OCI-LY1 (cell line): ENCODE results near the gene FRMD4A.

ENCODE experiments used
- H2AFZ ChIP-seq: fragments of 200-600 bp; sonication (generic), shearing (Covaris generic); 2 replicates; pipeline ENCODE4 v1.6.0; 2014; ENCODE audit warnings: antibody characterized with exemption, mild to moderate bottlenecking, low read length
- H3F3A ChIP-seq: fragments of 200-600 bp; sonication (generic), shearing (Covaris generic); 2 replicates; pipeline ENCODE4 v1.6.0; 2014; ENCODE audit warnings: mild to moderate bottlenecking, antibody characterized with exemption, low read length, moderate library complexity; ENCODE audit not compliant: insufficient read depth
- H3K27ac ChIP-seq: fragments of 200-600 bp; sonication (generic); 2 replicates; pipeline ENCODE4 v1.5.1; 2014; ENCODE audit warnings: low read length, mixed run types, mild to moderate bottlenecking, low read depth; ENCODE audit not compliant: poor library complexity, severe bottlenecking
- H3K27me3 ChIP-seq: fragments of 200-600 bp; sonication (generic); 2 replicates; pipeline ENCODE4 v1.6.0; 2014; ENCODE audit warnings: antibody characterized with exemption, mild to moderate bottlenecking, low read length, moderate library complexity; ENCODE audit not compliant: insufficient read depth
- H3K36me3 ChIP-seq: fragments of 200-600 bp; sonication (generic); 2 replicates; pipeline ENCODE4 v1.6.1; 2014; ENCODE audit warnings: mild to moderate bottlenecking, antibody characterized with exemption, low read length, moderate library complexity, mixed read lengths; ENCODE audit not compliant: insufficient read depth
- H3K4me1 ChIP-seq: fragments of 200-600 bp; sonication (generic); 2 replicates; pipeline ENCODE4 v1.5.1; 2014; ENCODE audit warnings: mild to moderate bottlenecking, low read length, moderate library complexity; ENCODE audit not compliant: insufficient read depth, severe bottlenecking
- H3K4me2 ChIP-seq: fragments of 200-600 bp; sonication (generic), shearing (Covaris generic); 2 replicates; pipeline ENCODE4 v1.6.1; 2014; ENCODE audit warnings: low read length
- H3K4me3 ChIP-seq: fragments of 200-600 bp; sonication (generic); 2 replicates; pipeline ENCODE4 v1.5.1; 2014; ENCODE audit warnings: low read length, low read depth, mild to moderate bottlenecking, mixed read lengths; ENCODE audit not compliant: poor library complexity, severe bottlenecking
- H3K79me2 ChIP-seq: fragments of 200-600 bp; shearing (Covaris generic); 2 replicates; pipeline ENCODE4 v1.6.1; 2016; ENCODE audit warnings: mixed run types, low read length, mixed read lengths; ENCODE audit not compliant: insufficient read depth
- H3K9ac ChIP-seq: fragments of 200-600 bp; sonication (generic), shearing (Covaris generic); 2 replicates; pipeline ENCODE4 v1.6.1; 2014; ENCODE audit warnings: mild to moderate bottlenecking, low read length, mixed read lengths
- H3K9me2 ChIP-seq: fragments of 200-600 bp; sonication (generic), shearing (Covaris generic); 2 replicates; pipeline ENCODE4 v1.6.1; 2014; ENCODE audit warnings: low read depth, mild to moderate bottlenecking, low read length, mixed read lengths
- H3K9me3 ChIP-seq: fragments of 200-600 bp; shearing (Covaris generic); 2 replicates; pipeline ENCODE4 v1.6.1; 2014; ENCODE audit warnings: low read length, mixed read lengths
- H4K20me1 ChIP-seq: fragments of 200-600 bp; sonication (generic), shearing (Covaris generic); 2 replicates; pipeline ENCODE4 v1.6.0; 2016; ENCODE audit warnings: mild to moderate bottlenecking, low read length; ENCODE audit not compliant: insufficient read depth
- EZH2 ChIP-seq: fragments of 200-600 bp; sonication (generic), shearing (Covaris generic); IDR thresholded peaks from 2 replicates; pipeline ENCODE4 v1.8.0; 2017; ENCODE audit warnings: borderline replicate concordance, mixed run types, mild to moderate bottlenecking, antibody characterized with exemption, low read length, moderate library complexity, mixed read lengths
- TF ChIP-seq, protein P1 (sequence below): fragments of 200-600 bp; sonication (generic), shearing (Covaris generic); IDR thresholded peaks from 2 replicates; pipeline ENCODE4 v1.5.1; 2017; ENCODE audit warnings: mild to moderate bottlenecking, antibody characterized with exemption, low read length, moderate library complexity, mixed read lengths

The FRMD4A gene

GRCh38 chr10:13837966-13838365 lies 492.8 kb downstream of the FRMD4A start:
- Histone ChIP-seq H3K4me3 (no peak overlapping the region), H2AFZ (no peak overlapping the region), H3K9ac (no peak overlapping the region), H3K9me2 (no peaks in the 10 kb centered on the region), H3K27me3 (no peaks in the 10 kb centered on the region), H3F3A (no peaks in the 10 kb centered on the region), H3K27ac (no peak overlapping the region), H3K4me1 (no peaks in the 10 kb centered on the region), H4K20me1 (no peaks in the 10 kb centered on the region), H3K36me3 (no peaks in the 10 kb centered on the region; the same call in 1 of the 2 replicates), H3K79me2 (no peaks in the 10 kb centered on the region), H3K4me2 (no peak overlapping the region), H3K9me3 (no peaks in the 10 kb centered on the region)
- no peak for TF ChIP-seq EZH2
- TF ChIP-seq, protein P1, sequence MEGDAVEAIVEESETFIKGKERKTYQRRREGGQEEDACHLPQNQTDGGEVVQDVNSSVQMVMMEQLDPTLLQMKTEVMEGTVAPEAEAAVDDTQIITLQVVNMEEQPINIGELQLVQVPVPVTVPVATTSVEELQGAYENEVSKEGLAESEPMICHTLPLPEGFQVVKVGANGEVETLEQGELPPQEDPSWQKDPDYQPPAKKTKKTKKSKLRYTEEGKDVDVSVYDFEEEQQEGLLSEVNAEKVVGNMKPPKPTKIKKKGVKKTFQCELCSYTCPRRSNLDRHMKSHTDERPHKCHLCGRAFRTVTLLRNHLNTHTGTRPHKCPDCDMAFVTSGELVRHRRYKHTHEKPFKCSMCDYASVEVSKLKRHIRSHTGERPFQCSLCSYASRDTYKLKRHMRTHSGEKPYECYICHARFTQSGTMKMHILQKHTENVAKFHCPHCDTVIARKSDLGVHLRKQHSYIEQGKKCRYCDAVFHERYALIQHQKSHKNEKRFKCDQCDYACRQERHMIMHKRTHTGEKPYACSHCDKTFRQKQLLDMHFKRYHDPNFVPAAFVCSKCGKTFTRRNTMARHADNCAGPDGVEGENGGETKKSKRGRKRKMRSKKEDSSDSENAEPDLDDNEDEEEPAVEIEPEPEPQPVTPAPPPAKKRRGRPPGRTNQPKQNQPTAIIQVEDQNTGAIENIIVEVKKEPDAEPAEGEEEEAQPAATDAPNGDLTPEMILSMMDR, result no peak

GRCh38 chr10:13834581-13835286 lies 496.0 kb downstream of the FRMD4A start:
- TF ChIP-seq EZH2, result no peak
- TF ChIP-seq, protein P1, result no peak
- H4K20me1 ChIP-seq, result no peaks in the 10 kb centered on the region
- no peaks in the 10 kb centered on the region for H3K9me3 ChIP-seq
- no peaks in the 10 kb centered on the region; the same call in 1 of the 2 replicates for H3K36me3 ChIP-seq
- H3K27ac ChIP-seq, result no peak overlapping the region
- no peak overlapping the region for H2AFZ ChIP-seq
- no peak overlapping the region for H3K4me3 ChIP-seq
- peaks cover 16% of the 10 kb centered on the region for H3K4me1 ChIP-seq
- no peaks in the 10 kb centered on the region for H3K79me2 ChIP-seq
- H3K9me2 ChIP-seq, result no peaks in the 10 kb centered on the region
- H3F3A ChIP-seq, result no peaks in the 10 kb centered on the region
- no peaks in the 10 kb centered on the region for H3K27me3 ChIP-seq
- no peak overlapping the region for H3K9ac ChIP-seq
- H3K4me2 ChIP-seq, result no peak overlapping the region

DNA sequence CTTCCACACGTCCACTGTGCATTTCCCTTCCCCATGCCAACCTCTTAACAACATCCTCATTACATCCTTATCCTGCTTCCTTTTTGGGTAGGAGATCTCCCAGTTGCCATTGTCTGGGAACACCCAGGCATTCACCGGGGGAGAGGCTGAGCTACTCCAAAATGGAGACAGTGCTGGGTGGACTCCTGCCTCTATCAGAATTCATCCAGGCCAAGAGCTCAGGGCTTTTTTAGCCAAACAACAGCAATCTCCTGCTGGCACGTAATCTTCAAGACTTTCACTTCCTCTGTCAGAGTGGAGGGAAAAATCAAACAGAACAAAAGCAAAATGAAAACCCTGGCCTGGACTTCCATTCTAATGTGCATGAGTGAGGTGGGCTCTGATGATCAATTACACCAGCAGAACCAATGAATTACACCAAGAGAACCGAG lies 499.0 kb downstream of the FRMD4A start:
- H3K4me2 ChIP-seq, result peak overlapping the region; percentile 46; the same call in 1 of the 2 replicates
- H2AFZ ChIP-seq, result no peak overlapping the region
- H3K36me3 ChIP-seq, result no peaks in the 10 kb centered on the region; the same call in 1 of the 2 replicates
- TF ChIP-seq, protein P1, result no peak
- TF ChIP-seq EZH2, result no peak
- H3K9me2 ChIP-seq, result no peaks in the 10 kb centered on the region
- no peaks in the 10 kb centered on the region for H3K79me2 ChIP-seq
- no peaks in the 10 kb centered on the region for H3K9me3 ChIP-seq
- H3K4me1 ChIP-seq, result peaks cover 16% of the 10 kb centered on the region
- no peak overlapping the region for H3K4me3 ChIP-seq
- H3K9ac ChIP-seq, result no peak overlapping the region; the same call in 1 of the 2 replicates
- no peaks in the 10 kb centered on the region for H3F3A ChIP-seq
- peak overlapping the region; percentile 29 for H3K27ac ChIP-seq
- no peaks in the 10 kb centered on the region for H3K27me3 ChIP-seq
- no peaks in the 10 kb centered on the region for H4K20me1 ChIP-seq
